ENCODE data around the gene RANBP1.

The RANBP1 gene

DNA sequence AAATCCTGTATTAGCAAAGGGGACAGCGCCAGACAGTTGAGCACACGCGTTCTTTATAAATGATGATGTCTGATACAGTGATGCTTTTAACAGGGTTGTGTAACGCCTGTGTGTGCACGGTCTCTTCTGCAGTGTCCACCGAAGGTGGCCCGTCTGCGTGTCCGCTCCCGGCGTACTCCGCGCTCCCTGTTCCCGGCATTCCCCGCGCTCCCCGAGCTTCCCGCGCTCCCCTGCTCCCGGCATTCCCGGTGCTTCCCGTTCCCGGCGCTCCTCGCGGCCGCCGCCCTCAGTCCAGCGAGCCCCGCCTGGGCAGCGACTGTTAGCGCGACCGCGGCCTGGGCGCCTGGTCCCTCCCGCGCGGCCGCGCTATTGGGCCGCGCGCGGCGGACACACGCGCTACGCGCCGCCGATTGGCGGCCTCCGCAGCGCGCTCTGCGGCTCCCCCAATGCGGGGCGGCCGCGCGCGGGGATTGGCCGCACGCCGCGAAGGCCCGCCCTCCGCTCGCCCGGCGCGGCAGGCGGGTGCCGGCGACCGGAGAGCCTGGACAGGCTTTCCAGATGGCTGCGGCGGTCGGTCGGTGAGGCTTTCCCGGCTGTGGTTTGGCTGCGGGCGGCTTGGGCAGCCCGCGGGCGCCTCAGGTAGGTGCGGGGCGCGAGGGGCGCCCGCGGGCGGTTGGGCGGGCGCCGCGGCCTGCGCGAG lies 36.0 kb upstream of the RANBP1 start, which contains the start of gene DGCR8:
TSS of gene DGCR8 (plus strand) at position 497 of the 700 bp plus-strand sequence. CDS start 5,723 bp downstream, outside the sequence.
- DNase-seq (ENCODE audit: extremely low read depth, low read depth) = peak; percentile 89
- TF ChIP-seq, protein P1, sequence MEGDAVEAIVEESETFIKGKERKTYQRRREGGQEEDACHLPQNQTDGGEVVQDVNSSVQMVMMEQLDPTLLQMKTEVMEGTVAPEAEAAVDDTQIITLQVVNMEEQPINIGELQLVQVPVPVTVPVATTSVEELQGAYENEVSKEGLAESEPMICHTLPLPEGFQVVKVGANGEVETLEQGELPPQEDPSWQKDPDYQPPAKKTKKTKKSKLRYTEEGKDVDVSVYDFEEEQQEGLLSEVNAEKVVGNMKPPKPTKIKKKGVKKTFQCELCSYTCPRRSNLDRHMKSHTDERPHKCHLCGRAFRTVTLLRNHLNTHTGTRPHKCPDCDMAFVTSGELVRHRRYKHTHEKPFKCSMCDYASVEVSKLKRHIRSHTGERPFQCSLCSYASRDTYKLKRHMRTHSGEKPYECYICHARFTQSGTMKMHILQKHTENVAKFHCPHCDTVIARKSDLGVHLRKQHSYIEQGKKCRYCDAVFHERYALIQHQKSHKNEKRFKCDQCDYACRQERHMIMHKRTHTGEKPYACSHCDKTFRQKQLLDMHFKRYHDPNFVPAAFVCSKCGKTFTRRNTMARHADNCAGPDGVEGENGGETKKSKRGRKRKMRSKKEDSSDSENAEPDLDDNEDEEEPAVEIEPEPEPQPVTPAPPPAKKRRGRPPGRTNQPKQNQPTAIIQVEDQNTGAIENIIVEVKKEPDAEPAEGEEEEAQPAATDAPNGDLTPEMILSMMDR (IDR thresholded peaks at IDR 0.05; ENCODE audit: low read depth, low read length) = no peak

DNA sequence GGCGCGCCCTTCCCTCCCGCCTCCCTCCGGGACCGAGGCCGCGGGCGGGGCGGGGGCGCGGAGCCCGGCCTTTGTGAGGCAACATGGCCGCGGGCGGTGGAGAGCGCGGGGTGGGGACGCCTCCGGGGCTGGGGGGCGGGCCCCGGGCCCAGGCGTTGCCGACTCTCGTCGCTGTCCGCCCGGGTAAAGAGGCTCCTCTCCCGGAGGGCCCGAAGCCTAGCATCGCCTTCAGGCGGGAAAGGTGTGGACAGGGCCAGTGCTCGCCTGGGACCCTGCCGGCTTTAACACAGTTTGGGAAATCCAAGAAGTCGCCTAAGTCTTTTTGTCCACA lies 35.5 kb upstream of the RANBP1 start:
- TF ChIP-seq, protein P1 (IDR thresholded peaks at IDR 0.05; ENCODE audit: low read depth, low read length) = no peak
- peak; percentile 15 for DNase-seq (ENCODE audit: extremely low read depth, low read depth)

GRCh38 chr22:20080776-20081654 lies 34.9 kb upstream of the RANBP1 start:
- no peak for DNase-seq (ENCODE audit: extremely low read depth, low read depth)
- TF ChIP-seq, protein P1 (IDR thresholded peaks at IDR 0.05; ENCODE audit: low read depth, low read length) = no peak

DNA sequence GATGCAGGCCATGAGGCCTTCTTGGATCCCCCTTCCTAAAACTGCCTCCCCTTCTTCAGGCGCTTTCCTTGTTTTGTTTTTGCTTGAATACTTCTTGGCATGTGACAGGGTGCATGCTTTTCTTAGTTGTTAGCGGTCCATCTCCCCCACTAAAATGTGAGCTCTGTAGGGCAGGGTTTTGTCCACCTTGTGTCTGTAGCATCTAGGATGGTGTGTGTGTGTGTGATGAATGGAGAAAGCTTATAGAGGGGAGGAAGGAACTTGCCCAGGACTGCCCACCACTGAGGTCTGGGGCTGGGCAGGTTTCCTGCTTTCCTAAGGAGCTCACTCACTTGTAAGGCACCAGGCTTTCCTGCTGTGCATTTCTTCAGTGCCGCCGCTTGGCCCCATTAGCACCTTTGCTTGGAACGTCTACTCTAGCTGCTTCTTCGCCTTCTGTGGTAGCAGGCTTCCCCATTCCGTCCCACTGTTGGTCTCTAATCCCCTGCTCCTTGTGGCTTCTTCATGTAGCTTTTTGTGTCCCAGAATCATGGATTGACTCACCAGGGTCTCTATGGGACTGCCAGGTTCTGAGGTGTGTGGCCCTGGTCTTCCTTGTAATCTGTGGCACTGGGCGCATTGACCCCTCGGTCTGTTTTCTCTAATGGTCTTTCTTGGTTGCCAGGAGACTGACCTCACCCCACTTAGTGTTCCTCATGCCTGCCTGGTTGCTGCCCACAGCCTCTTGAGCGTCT lies 32.6 kb upstream of the RANBP1 start:
- TF ChIP-seq, protein P1 (IDR thresholded peaks at IDR 0.05; ENCODE audit: low read depth, low read length) = no peak
- DNase-seq (ENCODE audit: extremely low read depth, low read depth) = no peak

GRCh38 chr22:20083891-20084546 lies 31.9 kb upstream of the RANBP1 start:
- TF ChIP-seq, protein P1 (IDR thresholded peaks at IDR 0.05; ENCODE audit: low read depth, low read length) = no peak
- no peak for DNase-seq (ENCODE audit: extremely low read depth, low read depth)

DNA sequence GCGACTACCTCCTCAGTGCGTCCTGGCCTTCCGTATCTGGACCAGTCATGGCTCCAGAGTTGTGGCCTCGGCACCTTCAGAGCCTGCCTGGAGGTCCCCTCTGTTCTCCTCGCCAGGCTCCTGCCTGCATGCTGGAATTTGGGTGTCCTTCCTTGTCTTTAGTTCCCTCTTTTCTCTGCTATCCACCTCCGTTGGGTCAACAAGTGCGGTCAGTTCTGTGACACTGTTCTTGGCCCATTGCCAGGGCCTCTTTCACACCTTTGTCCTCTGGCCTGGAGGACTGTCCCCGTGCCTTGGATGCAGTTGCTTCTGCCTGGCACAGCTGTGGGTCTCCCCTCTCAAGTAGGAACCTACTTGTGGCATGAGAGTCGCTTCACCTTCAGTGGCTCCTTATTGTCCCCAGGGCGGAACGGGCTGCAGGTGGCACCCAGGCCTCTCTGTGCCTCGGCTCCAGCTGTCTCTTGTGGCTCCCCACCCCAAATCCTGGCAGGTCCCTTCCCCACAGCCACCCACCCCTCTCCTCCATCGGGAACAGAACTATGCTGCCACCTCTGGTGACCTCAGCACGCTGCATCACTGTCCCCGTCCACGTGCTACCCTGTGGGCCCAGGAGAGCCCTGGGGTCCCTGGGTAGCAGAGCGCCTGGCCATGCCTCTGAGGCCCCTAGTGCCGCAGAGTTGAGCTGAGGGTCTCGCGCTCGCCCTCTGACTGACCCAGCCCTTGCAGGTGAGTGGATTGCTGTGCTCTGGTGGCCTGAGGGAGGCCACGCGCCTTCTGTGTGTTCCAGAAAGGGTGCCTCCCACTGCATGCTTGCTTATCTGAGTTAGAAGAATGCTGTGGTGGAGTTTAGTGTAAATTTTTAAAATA lies 31.1 kb upstream of the RANBP1 start:
- DNase-seq (ENCODE audit: extremely low read depth, low read depth) = no peak
- TF ChIP-seq, protein P1 (IDR thresholded peaks at IDR 0.05; ENCODE audit: low read depth, low read length) = peak; percentile 21
